Colonic mucosa (tissue), 4 donors: ENCODE data around the gene KIAA0586. TPM values are rescaled to one million over a fixed set of nuclear protein-coding genes. Genes with fewer than 3 reads are reported as not detected.

ENCODE experiments used
- DNase-seq: peaks from one replicate; pipeline ENCODE4 v3.0.0-alpha.2; 2020
- H3K27ac ChIP-seq: fragments of 200-600 bp; one replicate; pipeline ENCODE4 v1.8.0; 2021
- H3K27me3 ChIP-seq: fragments of 200-600 bp; one replicate; pipeline ENCODE4 v1.8.0; 2021
- H3K36me3 ChIP-seq: fragments of 200-600 bp; one replicate; pipeline ENCODE4 v1.8.0; 2021
- H3K4me1 ChIP-seq: fragments of 200-600 bp; one replicate; pipeline ENCODE4 v1.8.0; 2021; ENCODE audit warnings: mild to moderate bottlenecking
- H3K4me3 ChIP-seq: fragments of 200-600 bp; one replicate; pipeline ENCODE4 v1.8.0; 2021
- H3K9ac ChIP-seq, 2 donors: one replicate each; pipeline ENCODE4 v1.7.0; 2013; ENCODE audit warnings: control low read depth in 2 of 2, low read depth in 2 of 2, low read length in 2 of 2
- H3K9me3 ChIP-seq: fragments of 200-600 bp; one replicate; pipeline ENCODE4 v1.8.0; 2021
- CTCF ChIP-seq: fragments of 200-600 bp; IDR thresholded peaks from one replicate; pipeline ENCODE4 v1.8.0; 2022; ENCODE audit warnings: antibody characterized with exemption, mild to moderate bottlenecking
- intact Hi-C: fragments of 100-400 bp; cut with DNase I; formaldehyde crosslinking; loops from one replicate; pipeline ENCODE4 v1.14.1; 2022
- total RNA-seq, 2 donors: library from RNA; stranded (reverse); fragmentation: NEBNext Ultra II Directional in 1 of 2; extraction: Animal tissue kit (Norgen Biotek cat#: 25700) in 1 of 2; gene quantifications; one replicate each; pipeline ENCODE4 v1.2.1, GENCODE V29; 2021
- donor health status: healthy.
- donor health status: DM: no; HTN: no; CAD: no.
- donor health status: DM: no; HTN: no; CAD: no.

KIAA0586 gene
- total RNA-seq, 2 donors from 2014 or later: 12.3 to 17.4 TPM

- H3K36me3 ChIP-seq: no peaks in the 10 kb centered on the region
- H3K4me1 ChIP-seq: no peaks in the 10 kb centered on the region
- H3K27ac ChIP-seq: no peak overlapping the region
- no peaks in the 10 kb centered on the region for H3K9me3 ChIP-seq
- H3K4me3 ChIP-seq: no peak overlapping the region
- H3K27me3 ChIP-seq: no peaks in the 10 kb centered on the region
- no peak for TF ChIP-seq CTCF
- no peak for DNase-seq
- no peak overlapping the region for H3K9ac ChIP-seq
- intact Hi-C loops: no loop called here
Measured at GRCh38 chr14:58593977-58594376, 166.5 kb downstream of the KIAA0586 start.

- no peaks in the 10 kb centered on the region for H3K27me3 ChIP-seq
- no peak overlapping the region for H3K4me3 ChIP-seq
- no peak overlapping the region for H3K9ac ChIP-seq
- no peak for TF ChIP-seq CTCF
- intact Hi-C loops: no loop called here
- no peak for DNase-seq
- H3K36me3 ChIP-seq: no peaks in the 10 kb centered on the region
- no peaks in the 10 kb centered on the region for H3K4me1 ChIP-seq
- no peaks in the 10 kb centered on the region for H3K9me3 ChIP-seq
- no peak overlapping the region for H3K27ac ChIP-seq
Measured at GRCh38 chr14:58597041-58597440, 169.5 kb downstream of the KIAA0586 start.

- intact Hi-C loops: no loop called here
- Histone ChIP-seq H3K9ac (no peak overlapping the region), H3K27ac (no peak overlapping the region), H3K36me3 (no peaks in the 10 kb centered on the region), H3K27me3 (no peaks in the 10 kb centered on the region), H3K9me3 (no peaks in the 10 kb centered on the region), H3K4me1 (no peaks in the 10 kb centered on the region), H3K4me3 (no peak overlapping the region)
- no peak for TF ChIP-seq CTCF
- no peak for DNase-seq
Measured at GRCh38 chr14:58598028-58598803, 170.7 kb downstream of the KIAA0586 start.

- no peak for TF ChIP-seq CTCF
- H3K4me1 ChIP-seq: no peaks in the 10 kb centered on the region
Measured at GRCh38 chr14:58598804-58599525, 171.4 kb downstream of the KIAA0586 start.

GRCh38 chr14:58599707-58600106 is 172.2 kb downstream of the KIAA0586 start:
- Histone ChIP-seq H3K36me3 (no peaks in the 10 kb centered on the region), H3K9ac (no peak overlapping the region), H3K27me3 (no peaks in the 10 kb centered on the region), H3K4me3 (no peak overlapping the region), H3K9me3 (no peaks in the 10 kb centered on the region), H3K4me1 (no peaks in the 10 kb centered on the region), H3K27ac (no peak overlapping the region)
- no peak for TF ChIP-seq CTCF
- no peak for DNase-seq
- intact Hi-C loops: no loop called here

More at GRCh38 chr14:58598804-58599525, 171.4 kb downstream of the KIAA0586 start:
- no peaks in the 10 kb centered on the region for H3K9me3 ChIP-seq
- H3K4me3 ChIP-seq: no peak overlapping the region
- intact Hi-C loops: no loop called here
- H3K27ac ChIP-seq: no peak overlapping the region
- H3K36me3 ChIP-seq: no peaks in the 10 kb centered on the region
- no peak overlapping the region for H3K9ac ChIP-seq
- DNase-seq: no peak
- no peaks in the 10 kb centered on the region for H3K27me3 ChIP-seq

Other genes starting within 250 kb of the KIAA0586 start
- 10 to 100 TPM; 45.9 to 61.4 TPM for gene ACTR10, start 227.6 kb upstream of the KIAA0586 start, total RNA-seq
- gene PSMA3, start 182.9 kb upstream of the KIAA0586 start, total RNA-seq: 100 to 1,000 TPM; 116 to 182 TPM
- gene ARID4A, start 129.2 kb upstream of the KIAA0586 start, total RNA-seq: 10 to 100 TPM; 21.4 to 26.8 TPM
- not detected for gene TOMM20L, start 31.8 kb upstream of the KIAA0586 start, total RNA-seq
- 10 to 100 TPM; 20.9 to 28.4 TPM for gene TIMM9, start 188 bp upstream of the KIAA0586 start, total RNA-seq
- gene DACT1, start 210.2 kb downstream of the KIAA0586 start, total RNA-seq: 1 to 10 TPM; 1.5 to 4.9 TPM